ENCODE results near the gene ATAD3B.
A peak's percentile ranks its signal among the peaks of the same experiment; 100 is the strongest.
"Not testable (repeated sequence)": the region's sequence is repeated elsewhere in the genome, so short reads cannot be mapped to it uniquely, and the experiment has no call there.

ATAD3B gene

DNA sequence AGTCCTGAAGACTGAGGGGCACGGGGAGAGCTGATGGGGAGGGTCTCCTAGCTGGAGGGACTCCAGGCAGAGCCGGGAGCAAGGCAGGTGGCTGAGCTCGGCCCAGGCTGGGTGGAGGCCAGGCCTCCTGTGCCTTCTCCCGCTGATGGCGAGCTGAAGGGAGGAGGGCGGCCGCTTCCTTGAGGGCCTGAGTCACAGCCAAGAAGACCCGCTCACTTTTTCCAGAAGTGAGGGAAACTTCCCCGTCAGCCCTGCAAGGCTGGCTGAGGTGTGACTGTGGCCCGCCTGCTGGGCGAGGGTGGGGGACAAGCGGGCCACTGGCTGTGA is 37.8 kb upstream of the ATAD3B start:
- DNase-seq (ENCODE audit: low spot score) = no peak

DNA sequence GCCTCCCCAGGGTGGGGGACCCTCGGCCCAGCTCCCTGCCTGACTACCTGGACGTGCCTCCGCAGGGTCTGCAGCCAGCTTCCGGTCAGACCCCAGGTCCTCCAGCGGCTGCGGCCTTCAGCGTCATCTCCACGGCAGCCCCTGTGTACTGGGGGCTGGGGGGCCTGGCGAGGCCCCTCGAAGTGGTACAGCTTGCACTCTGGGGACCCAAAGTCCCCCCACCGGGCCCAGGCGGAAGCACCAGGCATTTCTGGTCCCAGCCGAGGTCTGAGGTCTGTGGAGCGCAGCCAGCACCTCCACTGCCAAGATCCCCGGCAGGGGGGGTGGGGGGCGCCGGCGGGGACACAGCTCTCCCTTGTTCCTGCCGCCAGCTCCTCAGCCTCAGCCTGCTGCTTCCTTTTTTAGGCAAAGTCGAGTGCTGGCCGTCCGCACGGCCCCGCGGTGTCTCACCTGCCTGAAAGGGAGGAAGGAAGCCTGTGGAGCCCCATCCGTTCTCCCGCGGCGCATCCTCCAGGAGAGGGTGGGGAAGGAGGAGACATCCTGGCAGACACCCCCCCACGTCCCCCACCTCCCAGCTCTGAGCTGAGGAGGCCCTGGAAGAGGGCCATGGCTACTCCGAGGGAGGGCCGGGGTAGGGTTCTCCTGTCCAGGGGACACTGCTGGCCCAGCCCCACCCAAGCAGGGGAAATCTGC is 37.3 kb upstream of the ATAD3B start:
- no peak for DNase-seq (ENCODE audit: low spot score)

DNA sequence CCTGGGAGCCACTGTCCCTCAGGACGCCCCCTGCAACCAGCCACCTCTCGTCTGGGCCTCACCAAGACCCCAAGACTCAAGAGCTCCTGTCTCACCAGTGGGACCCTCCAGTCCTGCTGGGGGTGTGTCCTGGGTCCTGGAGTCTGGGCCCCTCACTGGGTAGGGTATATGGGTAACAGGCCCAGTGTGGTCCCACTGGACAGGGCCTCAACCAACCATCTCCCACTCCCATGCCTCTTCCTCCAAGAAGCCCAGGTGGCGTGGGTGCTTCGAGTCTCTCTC is 36.8 kb upstream of the ATAD3B start:
- DNase-seq (ENCODE audit: low spot score) = no peak

DNA sequence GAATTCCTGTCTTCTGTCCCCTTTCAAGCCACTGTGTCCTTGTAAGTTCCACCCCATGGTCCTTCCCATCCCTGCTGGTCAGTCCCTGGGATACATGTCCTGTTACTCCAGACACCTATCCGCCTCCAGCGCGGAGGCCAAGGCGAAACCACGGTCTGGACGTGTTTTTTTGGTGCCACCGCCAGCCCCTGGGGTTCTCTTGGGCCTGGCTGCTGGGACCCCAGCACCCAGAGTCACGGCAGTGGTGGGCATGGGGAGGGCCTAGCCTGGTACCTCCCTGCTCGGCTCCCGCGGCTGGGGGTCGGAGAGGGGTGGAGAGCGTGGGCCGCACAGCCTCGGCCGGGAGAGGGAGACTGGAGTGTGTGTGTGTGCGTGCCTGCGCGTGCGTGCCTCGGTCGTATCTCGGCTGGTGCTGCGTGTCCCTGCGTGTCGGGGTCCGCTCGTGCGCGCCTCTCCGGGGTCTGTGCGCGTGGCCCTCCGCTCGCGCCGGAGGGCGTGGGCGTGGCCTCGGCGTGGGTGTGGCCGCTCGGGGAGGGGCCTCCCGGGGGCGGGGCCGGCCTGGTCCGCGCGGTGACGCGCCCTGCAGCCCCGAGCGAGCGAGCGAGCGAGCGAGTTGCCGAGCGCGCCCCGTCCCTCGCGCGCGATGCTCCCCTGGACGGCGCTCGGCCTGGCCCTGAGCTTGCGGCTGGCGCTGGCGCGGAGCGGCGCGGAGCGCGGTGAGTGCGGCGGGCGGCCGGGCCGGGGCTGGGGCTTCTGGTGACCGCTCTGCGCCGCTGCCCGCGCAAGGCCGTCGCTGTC is 36.3 kb upstream of the ATAD3B start, which contains the start of gene VWA1:
TSS of gene VWA1 (plus strand) at position 585 of the 798 bp plus-strand sequence. CDS start at position 644, 59 bp downstream.
- DNase-seq (ENCODE audit: low spot score) = no peak

DNA sequence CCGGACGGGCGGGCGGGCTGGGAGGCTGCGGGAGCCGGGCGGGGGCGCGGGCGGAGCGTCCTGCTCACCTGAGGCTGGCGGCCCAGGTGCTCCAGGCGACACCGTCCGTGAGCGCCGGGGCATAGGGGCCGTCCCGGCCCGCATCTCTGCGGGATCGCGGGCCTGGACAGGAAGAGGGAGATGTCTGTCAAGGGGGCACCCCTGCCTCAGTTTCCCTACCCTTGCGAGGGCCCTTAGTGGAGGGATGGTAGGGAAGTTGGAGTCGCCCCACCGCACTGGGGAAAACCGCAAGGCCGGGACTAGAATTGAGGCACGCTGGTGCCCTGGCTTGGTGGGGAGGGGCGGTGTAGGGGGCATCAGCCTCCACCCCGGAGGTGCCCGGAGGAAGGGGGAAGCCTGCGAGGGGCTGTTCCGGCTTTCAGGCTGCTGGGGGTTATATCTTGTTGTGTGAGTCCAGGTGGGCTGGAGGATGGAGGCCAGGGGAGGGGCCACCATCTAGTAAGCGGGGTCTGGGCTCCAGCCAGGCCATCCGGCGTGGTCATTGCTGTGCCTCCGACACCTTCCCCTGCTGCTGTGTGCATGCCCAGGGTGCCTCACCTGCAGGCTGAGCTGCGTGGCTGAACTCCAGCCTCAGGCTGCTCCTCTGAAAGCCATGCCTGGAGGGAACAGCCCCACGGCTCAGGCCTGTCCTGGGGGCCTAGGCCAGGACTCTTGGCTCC is 35.5 kb upstream of the ATAD3B start:
- DNase-seq (ENCODE audit: low spot score) = no peak

DNA sequence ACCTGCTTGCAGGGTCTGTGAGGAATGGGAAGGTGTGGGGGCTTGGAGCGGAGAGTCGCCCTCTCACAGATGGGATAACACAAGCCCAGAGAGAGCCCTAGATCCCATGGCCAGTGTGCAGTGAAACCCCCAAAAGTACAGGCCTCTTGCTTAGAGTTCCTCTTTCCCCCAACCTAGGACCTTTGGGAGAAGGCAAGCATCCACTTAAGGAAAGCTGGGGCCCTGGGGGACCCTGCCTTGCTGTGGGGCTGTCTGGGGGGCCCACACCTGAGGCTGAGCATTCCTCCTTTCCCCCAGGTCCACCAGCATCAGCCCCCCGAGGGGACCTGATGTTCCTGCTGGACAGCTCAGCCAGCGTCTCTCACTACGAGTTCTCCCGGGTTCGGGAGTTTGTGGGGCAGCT is 34.9 kb upstream of the ATAD3B start:
- DNase-seq (ENCODE audit: low spot score) = no peak

DNA sequence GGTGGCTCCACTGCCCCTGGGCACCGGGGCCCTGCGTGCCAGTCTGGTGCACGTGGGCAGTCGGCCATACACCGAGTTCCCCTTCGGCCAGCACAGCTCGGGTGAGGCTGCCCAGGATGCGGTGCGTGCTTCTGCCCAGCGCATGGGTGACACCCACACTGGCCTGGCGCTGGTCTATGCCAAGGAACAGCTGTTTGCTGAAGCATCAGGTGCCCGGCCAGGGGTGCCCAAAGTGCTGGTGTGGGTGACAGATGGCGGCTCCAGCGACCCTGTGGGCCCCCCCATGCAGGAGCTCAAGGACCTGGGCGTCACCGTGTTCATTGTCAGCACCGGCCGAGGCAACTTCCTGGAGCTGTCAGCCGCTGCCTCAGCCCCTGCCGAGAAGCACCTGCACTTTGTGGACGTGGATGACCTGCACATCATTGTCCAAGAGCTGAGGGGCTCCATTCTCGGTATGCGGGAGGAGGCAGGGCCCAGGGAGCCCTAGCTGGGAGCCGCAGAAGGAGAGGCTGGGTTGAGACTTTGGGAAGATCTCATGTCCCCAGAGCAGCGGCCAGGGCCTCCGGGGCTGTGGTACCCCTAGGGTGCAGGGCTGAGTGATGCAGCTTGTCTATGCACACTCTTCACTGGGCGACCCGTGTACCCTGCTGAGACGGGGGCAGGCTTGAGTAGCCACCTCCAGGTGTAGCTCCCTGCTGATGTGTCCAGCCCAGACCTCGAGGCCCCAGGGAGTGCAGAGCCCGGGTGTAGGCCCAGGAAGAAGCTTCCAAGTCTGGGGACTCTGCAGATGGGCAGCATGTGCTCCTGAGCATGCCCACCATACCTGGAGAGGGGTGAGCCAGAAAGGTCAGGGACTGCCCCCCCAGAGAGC is 34.3 kb upstream of the ATAD3B start:
- no peak for DNase-seq (ENCODE audit: low spot score)

DNA sequence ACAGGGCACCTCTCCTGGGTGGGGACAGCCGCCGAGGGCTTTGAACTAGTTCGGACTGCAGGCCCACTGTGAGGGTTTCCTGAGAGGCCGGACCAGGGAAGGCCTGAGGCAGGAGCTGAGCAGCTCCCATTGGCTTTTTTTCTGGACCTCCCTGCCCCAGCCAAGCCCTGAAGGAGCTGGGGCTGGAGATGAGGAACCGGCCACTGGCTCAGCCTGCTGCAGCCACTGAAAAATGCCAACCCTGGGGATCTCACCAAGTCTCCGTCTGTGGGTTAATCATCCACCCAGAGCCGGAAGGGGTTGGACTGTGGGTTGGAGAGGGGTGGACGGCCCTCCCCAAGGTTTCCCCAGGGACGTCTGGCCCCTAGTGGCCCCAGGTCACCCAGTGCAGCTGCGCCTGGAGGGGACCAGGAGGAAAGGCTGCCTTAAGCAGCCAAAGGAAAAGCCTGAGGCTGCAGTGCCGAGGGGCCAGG is 33.6 kb upstream of the ATAD3B start:
- DNase-seq (ENCODE audit: low spot score) = no peak

DNA sequence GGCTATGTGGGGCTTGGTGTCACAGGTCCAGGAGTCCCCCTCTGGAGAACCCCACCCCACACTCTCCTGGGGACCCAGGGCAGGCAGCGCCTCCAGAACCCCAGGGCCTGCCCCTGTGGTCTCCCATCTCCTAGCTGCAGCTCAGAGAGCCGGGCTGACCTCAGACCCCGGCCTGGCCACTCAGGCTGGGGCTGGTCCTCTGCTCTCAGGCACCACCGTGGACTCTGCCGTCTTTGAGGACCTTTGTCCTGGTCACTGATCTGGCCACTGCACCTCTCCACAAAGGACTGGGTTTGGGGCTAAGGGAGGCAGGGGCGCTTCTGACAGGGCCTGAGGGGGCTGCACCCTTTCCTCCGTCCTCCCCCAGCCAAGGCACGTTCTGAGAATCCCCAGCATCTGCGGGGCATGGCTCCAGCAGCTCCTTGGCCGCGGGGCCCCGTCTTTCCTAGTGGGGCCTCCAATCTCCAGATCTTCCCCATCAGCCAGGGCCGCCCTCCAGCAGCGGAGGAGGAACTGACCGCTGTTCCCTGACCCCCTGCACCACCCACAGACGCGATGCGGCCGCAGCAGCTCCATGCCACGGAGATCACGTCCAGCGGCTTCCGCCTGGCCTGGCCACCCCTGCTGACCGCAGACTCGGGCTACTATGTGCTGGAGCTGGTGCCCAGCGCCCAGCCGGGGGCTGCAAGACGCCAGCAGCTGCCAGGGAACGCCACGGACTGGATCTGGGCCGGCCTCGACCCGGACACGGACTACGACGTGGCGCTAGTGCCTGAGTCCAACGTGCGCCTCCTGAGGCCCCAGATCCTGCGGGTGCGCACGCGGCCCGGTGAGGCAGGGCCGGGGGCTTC is 32.8 kb upstream of the ATAD3B start:
- no peak for DNase-seq (ENCODE audit: low spot score)

DNA sequence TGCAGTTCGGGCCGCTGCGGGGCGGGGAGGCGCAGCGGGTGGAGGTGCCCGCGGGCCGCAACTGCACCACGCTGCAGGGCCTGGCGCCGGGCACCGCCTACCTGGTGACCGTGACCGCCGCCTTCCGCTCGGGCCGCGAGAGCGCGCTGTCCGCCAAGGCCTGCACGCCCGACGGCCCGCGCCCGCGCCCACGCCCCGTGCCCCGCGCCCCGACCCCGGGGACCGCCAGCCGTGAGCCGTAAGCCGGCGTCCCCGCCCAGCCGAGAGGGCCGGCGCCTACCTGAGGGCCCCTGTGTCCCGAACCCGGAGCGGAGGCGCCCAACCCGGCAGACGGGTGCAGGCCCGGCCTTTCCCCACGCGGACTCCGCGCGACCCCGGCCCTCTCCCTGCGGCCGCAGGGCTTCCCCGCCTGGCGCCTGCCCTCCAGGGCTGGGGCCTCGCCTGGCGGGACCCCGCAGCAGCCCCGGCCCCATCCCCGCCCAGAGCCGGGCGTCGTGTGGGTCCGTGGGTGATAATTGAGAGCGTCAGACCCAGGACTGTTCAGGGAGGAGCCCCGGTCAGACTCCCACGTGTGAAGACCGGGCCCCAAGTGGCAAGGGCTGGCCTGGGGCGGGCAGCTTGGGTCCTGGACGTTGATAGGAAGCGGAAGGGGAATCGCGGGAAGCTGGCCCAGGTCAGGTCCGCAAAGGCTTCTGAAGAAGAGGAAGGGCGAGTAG is 31.9 kb upstream of the ATAD3B start:
- DNase-seq (ENCODE audit: low spot score) = no peak

DNA sequence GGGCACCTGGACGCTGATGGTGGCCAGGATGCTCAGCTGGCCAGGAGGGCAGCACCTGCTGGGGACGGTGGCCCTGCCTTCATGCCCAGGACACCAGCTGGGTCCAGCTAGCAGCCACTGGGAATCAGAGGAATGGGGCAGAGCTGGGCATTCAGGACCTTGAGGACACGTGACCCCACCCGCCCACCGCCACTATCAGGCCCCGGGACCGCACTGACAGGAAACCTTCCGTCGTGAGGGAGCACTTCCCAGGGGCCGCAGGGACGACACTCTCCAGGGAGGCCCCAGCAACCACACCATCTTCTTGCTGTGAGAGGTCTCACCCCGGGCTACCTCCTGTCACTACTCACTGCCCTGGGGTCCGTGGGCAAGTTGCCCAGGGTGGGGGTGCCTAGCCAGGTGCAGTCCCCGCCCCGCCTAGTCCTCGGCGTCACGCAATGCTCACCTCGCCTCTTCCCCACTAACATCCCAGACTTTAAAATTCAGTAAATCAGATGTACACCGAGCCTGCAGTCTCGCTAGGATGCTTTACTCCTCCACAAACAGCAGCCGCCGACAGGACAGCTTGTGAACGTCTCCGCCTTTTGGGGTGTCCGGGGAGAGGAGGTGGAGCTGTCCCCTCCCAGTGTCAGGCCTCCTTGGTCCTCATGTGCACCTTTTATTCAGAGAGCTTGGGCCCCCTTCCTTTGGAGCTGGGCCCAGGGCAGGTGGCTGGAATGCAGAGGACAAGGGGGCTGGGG is 31.1 kb upstream of the ATAD3B start:
- DNase-seq (ENCODE audit: low spot score) = no peak

DNA sequence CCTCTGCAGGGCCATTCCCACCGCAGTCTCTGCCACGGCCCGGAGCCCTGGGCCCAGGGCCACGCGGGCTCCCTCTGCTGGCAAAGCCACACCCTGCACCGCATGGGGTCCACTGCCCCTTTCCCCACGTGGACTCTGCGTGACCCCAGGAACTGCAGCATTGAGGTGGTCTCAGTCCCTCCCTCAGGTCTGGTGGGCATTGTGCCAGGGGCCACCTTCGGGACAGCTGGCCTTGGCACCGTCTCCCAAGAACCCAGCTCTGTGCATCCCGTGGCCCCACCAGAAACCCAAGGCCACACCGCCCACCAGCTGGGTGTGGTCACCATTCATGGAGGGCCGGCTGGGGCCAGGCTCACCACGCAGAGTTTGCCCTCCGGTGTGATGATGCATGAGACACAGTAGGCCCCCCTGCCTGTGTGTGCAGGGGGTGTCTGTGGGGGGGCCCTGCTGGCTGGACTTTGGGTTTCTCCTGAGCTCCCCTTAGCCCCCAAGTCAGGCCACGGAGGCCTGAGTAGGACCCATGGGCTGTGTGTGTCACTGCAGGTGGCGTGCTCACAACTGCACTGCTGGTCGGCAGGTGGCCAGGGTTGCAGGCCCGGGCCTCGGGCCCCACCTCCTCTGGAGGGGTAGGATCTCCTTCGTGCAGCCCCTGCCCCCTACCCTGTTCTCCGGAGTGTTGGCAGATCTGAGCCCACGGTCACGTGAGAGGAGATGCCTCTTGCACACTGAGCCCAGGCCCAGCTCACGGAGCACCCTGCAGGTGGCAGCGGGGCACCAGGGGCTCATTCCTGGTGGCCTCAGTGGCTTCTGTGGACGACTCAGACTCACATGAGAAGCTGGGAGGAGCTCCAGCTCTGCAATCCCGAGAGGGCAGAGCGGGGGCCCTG is 30.3 kb upstream of the ATAD3B start:
- DNase-seq (ENCODE audit: low spot score) = peak; percentile 79

DNA sequence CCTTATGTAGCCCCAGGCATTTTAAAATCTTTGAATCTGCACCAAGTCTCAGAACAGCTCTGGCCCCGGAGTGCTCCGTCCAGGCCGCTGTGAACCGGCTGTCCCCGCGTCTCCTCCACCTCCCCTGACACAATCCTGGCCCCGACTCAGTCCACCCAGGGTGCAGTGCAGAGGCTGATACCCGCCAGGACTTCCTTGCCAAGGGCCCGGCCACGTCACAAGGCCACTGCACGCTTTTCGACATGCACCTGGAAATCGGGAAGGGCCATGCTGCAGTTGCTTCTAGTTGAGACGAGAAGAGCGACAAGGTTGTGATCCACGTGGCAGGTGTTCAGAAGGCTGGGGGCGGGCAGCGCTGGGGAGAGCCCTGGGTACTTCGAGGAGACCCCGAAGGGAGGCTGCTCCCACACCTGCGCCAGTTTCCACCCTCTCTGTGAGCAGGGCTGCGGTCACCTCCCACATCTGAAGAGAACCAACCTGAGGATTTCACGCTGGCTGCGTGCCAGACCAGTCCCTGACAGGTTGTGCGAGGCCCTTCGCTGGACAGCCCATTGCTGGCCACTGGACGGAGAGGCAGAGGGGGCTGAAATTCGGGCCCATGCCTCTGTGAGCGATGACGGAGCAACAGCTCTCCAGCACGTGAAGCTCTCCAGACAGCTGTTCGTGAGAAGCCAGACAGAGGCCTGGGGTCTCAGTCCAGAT is 29.3 kb upstream of the ATAD3B start:
- no peak for DNase-seq (ENCODE audit: low spot score)

DNA sequence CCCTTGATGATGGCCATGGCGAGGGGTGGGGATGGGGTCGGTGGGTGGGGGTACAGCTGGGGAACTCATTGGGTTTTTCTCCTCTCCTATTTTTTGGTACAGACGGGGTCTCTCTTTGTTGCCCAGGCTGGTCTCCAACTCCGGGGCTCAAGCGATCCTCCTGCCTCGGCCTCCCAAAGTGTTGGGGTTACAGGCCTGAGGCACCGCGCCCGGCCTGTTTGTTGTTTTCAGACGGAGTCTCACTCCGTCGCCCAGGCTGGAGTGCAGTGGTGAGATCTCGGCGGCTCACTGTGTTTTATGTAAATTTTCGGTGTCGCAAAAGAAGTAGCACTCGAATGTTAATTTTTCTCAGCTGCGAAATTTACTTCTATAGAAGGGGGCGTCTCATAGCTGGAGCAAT is 24.9 kb upstream of the ATAD3B start:
- DNase-seq (ENCODE audit: low spot score) = not testable (repeated sequence)

DNA sequence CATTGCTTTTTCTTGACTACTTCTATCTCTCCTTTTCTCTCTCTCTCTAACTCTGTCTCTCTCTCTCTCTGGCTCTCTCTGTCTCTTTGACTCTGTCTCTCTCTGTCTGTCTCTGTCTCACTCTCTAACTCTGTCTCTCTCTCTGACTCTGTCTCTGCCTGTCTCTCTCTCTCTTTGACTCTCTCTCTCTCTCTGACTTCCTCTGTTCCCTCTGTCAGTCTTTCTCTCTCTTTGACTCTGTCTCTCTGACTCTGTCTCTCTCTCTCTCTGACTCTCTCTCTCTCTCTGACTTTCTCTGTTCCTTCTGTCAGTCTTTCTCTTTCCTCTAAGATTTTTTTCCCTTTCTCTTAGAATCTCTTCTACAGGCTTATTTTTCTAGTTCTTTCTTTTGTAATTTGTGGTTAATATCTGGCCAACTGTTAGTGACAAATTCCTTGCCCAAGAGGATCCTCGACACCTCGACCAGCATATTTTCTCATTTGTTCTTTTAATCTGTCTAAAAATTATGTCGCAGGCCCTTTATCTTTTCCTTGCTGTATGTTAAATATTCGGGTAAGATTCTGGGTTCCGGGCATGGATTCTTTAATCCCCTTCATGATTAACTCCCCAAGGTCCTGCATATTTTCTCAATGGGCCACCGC is 22.3 kb upstream of the ATAD3B start, which contains the start of gene ATAD3C:
TSS of gene ATAD3C (plus strand) at position 591 of the 641 bp plus-strand sequence. CDS start 995 bp downstream, outside the sequence.
- no peak for DNase-seq (ENCODE audit: low spot score)

DNA sequence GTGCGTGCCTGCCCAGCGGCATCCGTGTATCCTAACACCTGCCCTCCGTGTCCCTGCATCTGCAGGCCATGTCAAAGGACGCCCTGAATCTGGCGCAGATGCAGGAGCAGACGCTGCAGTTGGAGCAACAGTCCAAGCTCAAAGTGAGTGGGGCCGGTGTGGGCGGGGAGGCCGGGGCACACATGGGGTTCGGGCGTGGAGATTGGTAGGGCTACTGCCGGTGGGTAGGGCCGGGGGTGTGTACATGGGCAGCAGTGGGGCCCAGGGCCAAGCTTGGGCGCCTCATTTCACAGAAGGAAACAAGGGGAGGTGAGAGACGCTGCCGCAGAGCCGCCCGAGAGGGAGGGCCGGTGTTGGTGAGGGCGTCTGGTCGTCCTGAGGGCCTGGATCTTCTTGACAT is 20.9 kb upstream of the ATAD3B start:
- not testable (repeated sequence) for DNase-seq (ENCODE audit: low spot score)

DNA sequence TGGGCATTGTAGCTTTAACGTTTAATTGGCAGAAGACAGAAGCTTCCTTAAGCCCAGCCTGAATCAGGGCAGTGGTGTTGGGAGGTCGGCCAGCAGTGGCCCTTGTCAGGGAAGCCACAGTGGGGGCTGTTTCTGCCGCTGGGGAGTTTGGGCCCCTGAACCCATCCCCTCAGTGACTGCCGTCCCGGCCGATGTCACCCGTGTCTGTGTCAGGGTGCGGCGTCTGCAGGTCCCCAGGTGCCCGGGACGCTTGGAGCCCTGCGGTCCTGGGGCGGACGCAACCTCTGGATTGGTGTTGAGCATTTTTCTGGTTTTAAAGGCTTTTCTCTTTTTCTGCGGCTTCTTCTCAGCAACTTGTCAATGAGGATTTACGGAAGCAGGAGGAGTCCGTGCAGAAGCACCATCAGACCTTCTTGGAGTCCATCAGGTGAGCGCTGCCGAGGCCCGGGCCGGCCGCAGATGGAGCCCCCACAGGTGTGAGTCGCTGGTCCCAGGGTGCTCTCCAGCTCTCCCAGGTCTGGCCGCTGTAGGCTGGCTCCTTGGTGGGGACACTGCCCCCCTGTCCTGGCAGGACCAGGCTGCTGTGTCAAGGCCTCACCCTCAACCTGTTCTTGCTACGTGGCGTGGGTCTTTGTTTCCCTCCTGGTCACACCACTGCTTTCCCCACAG is 19.7 kb upstream of the ATAD3B start:
- DNase-seq (ENCODE audit: low spot score) = no peak
